Measurements from ENCODE around the gene UCKL1. TPM values are rescaled to one million over a fixed set of nuclear protein-coding genes. Genes with fewer than 3 reads are reported as not detected.

Gene UCKL1
- total RNA-seq, 1 donor from 2014 or later, result 27.2 TPM

- DNase-seq (ENCODE audit: low spot score), result no peak
- peaks cover 24% of the 10 kb centered on the region for H3K36me3 Mint-ChIP-seq (ENCODE audit: low read depth)
- no peaks in the 10 kb centered on the region for H3K27me3 Mint-ChIP-seq (ENCODE audit: low read depth)
- no peak overlapping the region for H3K27ac Mint-ChIP-seq (ENCODE audit: unreplicated experiment)
- TF ChIP-seq CTCF (IDR thresholded peaks at IDR 0.05), result no peak
- no peak overlapping the region for H3K4me3 Mint-ChIP-seq (ENCODE audit: unreplicated experiment)
- H3K4me1 Mint-ChIP-seq (ENCODE audit: low read depth), result no peaks in the 10 kb centered on the region
- no peaks in the 10 kb centered on the region for H3K9me3 Mint-ChIP-seq (ENCODE audit: low read depth)
Measured at GRCh38 chr20:63935447-63935846, 20.8 kb downstream of the UCKL1 start.

GRCh38 chr20:63934271-63935068, 21.7 kb downstream of the UCKL1 start:
- Mint-ChIP-seq H3K36me3 (ENCODE audit: low read depth) (peaks cover 24% of the 10 kb centered on the region), H3K9me3 (ENCODE audit: low read depth) (no peaks in the 10 kb centered on the region), H3K27me3 (ENCODE audit: low read depth) (no peaks in the 10 kb centered on the region), H3K27ac (ENCODE audit: unreplicated experiment) (peak overlapping the region; percentile 41), H3K4me3 (ENCODE audit: unreplicated experiment) (no peak overlapping the region), H3K4me1 (ENCODE audit: low read depth) (no peaks in the 10 kb centered on the region)
- peak; percentile 87 for DNase-seq (ENCODE audit: low spot score)
- TF ChIP-seq CTCF (IDR thresholded peaks at IDR 0.05), result peak; percentile 60

GRCh38 chr20:63933646-63934045, 22.6 kb downstream of the UCKL1 start:
- no peaks in the 10 kb centered on the region for H3K4me1 Mint-ChIP-seq (ENCODE audit: low read depth)
- no peaks in the 10 kb centered on the region for H3K9me3 Mint-ChIP-seq (ENCODE audit: low read depth)
- no peak overlapping the region for H3K27ac Mint-ChIP-seq (ENCODE audit: unreplicated experiment)
- H3K36me3 Mint-ChIP-seq (ENCODE audit: low read depth), result peaks cover 30% of the 10 kb centered on the region
- DNase-seq (ENCODE audit: low spot score), result no peak
- TF ChIP-seq CTCF (IDR thresholded peaks at IDR 0.05), result no peak
- H3K27me3 Mint-ChIP-seq (ENCODE audit: low read depth), result no peaks in the 10 kb centered on the region
- H3K4me3 Mint-ChIP-seq (ENCODE audit: unreplicated experiment), result no peak overlapping the region

GRCh38 chr20:63932606-63933160, 23.5 kb downstream of the UCKL1 start:
- Mint-ChIP-seq H3K36me3 (ENCODE audit: low read depth) (peaks cover 36% of the 10 kb centered on the region), H3K9me3 (ENCODE audit: low read depth) (no peaks in the 10 kb centered on the region), H3K27me3 (ENCODE audit: low read depth) (no peaks in the 10 kb centered on the region), H3K4me1 (ENCODE audit: low read depth) (no peaks in the 10 kb centered on the region), H3K4me3 (ENCODE audit: unreplicated experiment) (no peak overlapping the region), H3K27ac (ENCODE audit: unreplicated experiment) (no peak overlapping the region)
- no peak for TF ChIP-seq CTCF (IDR thresholded peaks at IDR 0.05)
- no peak for DNase-seq (ENCODE audit: low spot score)

GRCh38 chr20:63931735-63932134, 24.5 kb downstream of the UCKL1 start:
- H3K4me3 Mint-ChIP-seq (ENCODE audit: unreplicated experiment), result no peak overlapping the region
- H3K4me1 Mint-ChIP-seq (ENCODE audit: low read depth), result peaks cover 2% of the 10 kb centered on the region
- no peak for DNase-seq (ENCODE audit: low spot score)
- no peaks in the 10 kb centered on the region for H3K27me3 Mint-ChIP-seq (ENCODE audit: low read depth)
- no peaks in the 10 kb centered on the region for H3K9me3 Mint-ChIP-seq (ENCODE audit: low read depth)
- no peak overlapping the region for H3K27ac Mint-ChIP-seq (ENCODE audit: unreplicated experiment)
- peaks cover 39% of the 10 kb centered on the region for H3K36me3 Mint-ChIP-seq (ENCODE audit: low read depth)
- TF ChIP-seq CTCF (IDR thresholded peaks at IDR 0.05), result no peak
